IMR-90 (cell line): ENCODE measurements around the gene TRAF7. TPM values are rescaled to one million over a fixed set of nuclear protein-coding genes. Genes with fewer than 3 reads are reported as not detected.

Experiments
- ATAC-seq: fragments of 200-7000 bp; cut with Tn5 transposase; 2 replicates; pipeline ENCODE4 v1.9.1; 2020; ENCODE audit warnings: low read depth, mild to moderate bottlenecking, moderate library complexity
- BruUV-seq: library from RNA; stranded (reverse); fragments of 400-500 nt; replicated peaks from 2 replicates; lab custom pipeline; 2021; lab: Mats Ljungman, UMichigan
- CTCF ChIA-PET: fragments of 300-600 bp; formaldehyde crosslinking; extraction: SDS; loops from one replicate; lab custom pipeline; 2021; ENCODE audit warnings: antibody characterized with exemption; lab: Yijun Ruan, JAX
- POLR2A ChIA-PET: fragments of 300-600 bp; sonication (Branson Sonifier 250); formaldehyde crosslinking; loops from one replicate; lab custom pipeline; 2022; ENCODE audit warnings: antibody characterized with exemption; ENCODE audit not compliant: unreplicated experiment; lab: Charles Lee
- DNase-seq: peaks from one replicate; pipeline ENCODE4 v3.0.0; 2013
- H2AFZ ChIP-seq: replicated peaks from 2 replicates; pipeline ENCODE3; 2013; ENCODE audit warnings: low read length, mild to moderate bottlenecking; ENCODE audit not compliant: poor library complexity
- H2AK5ac ChIP-seq: 2 replicates; pipeline ENCODE4 v1.6.1; 2013; ENCODE audit warnings: low read depth, low read length, inconsistent platforms
- H2AK9ac ChIP-seq: replicated peaks from 2 replicates; pipeline ENCODE3; 2013; ENCODE audit warnings: mild to moderate bottlenecking, low read depth, low read length, moderate library complexity; ENCODE audit not compliant: poor library complexity
- H2BK120ac ChIP-seq: 2 replicates; pipeline ENCODE4 v1.6.1; 2013; ENCODE audit warnings: low read depth, low read length, inconsistent platforms
- H2BK15ac ChIP-seq: 3 replicates; pipeline ENCODE4 v1.6.1; 2013; ENCODE audit warnings: low read depth, low read length, inconsistent platforms
- H2BK20ac ChIP-seq: 2 replicates; pipeline ENCODE4 v1.6.1; 2013; ENCODE audit warnings: low read depth, mild to moderate bottlenecking, inconsistent platforms, low read length, moderate library complexity
- H2BK5ac ChIP-seq: 2 replicates; pipeline ENCODE4 v1.6.1; 2013; ENCODE audit warnings: mild to moderate bottlenecking, low read depth, low read length, inconsistent platforms; ENCODE audit not compliant: poor library complexity, severe bottlenecking
- H3K14ac ChIP-seq: replicated peaks from 2 replicates; pipeline ENCODE4 v1.6.1; 2013; ENCODE audit warnings: low read depth, low read length, inconsistent platforms
- H3K18ac ChIP-seq: 2 replicates; pipeline ENCODE4 v1.6.1; 2013; ENCODE audit warnings: low read depth, low read length, control low read depth
- H3K23ac ChIP-seq: 2 replicates; pipeline ENCODE4 v1.6.1; 2013; ENCODE audit warnings: low read depth, low read length, inconsistent platforms
- H3K27ac ChIP-seq: 2 replicates; pipeline ENCODE4 v1.5.1; 2013; ENCODE audit warnings: mild to moderate bottlenecking, control low read depth, low read length; ENCODE audit not compliant: insufficient read depth
- H3K27me3 ChIP-seq: 2 replicates; pipeline ENCODE4 v1.6.1; 2013; ENCODE audit warnings: low read length; ENCODE audit not compliant: control insufficient read depth, insufficient read depth
- H3K36me3 ChIP-seq: 2 replicates; pipeline ENCODE4 v1.6.1; 2013; ENCODE audit warnings: low read length, mixed read lengths; ENCODE audit not compliant: control insufficient read depth, insufficient read depth
- H3K4ac ChIP-seq: 2 replicates; pipeline ENCODE4 v1.6.1; 2013; ENCODE audit warnings: low read depth, low read length, inconsistent platforms
- H3K4me1 ChIP-seq: 2 replicates; pipeline ENCODE4 v1.6.1; 2013; ENCODE audit warnings: low read length, mixed read lengths; ENCODE audit not compliant: control insufficient read depth, insufficient read depth
- H3K4me2 ChIP-seq: 2 replicates; pipeline ENCODE4 v1.6.1; 2013; ENCODE audit warnings: low read depth, mild to moderate bottlenecking, control low read depth, low read length, moderate library complexity
- H3K4me3 ChIP-seq: 2 replicates; pipeline ENCODE4 v1.5.1; 2013; ENCODE audit warnings: low read depth, mild to moderate bottlenecking, control low read depth, low read length, moderate library complexity; ENCODE audit not compliant: insufficient read depth
- H3K56ac ChIP-seq: 2 replicates; pipeline ENCODE4 v1.6.1; 2013; ENCODE audit warnings: low read length, inconsistent platforms; ENCODE audit not compliant: insufficient read depth; ENCODE audit errors: extremely low read depth
- H3K79me1 ChIP-seq, 2 experiments: 2 replicates each; pipeline ENCODE4 v1.6.1; 2013; ENCODE audit warnings: low read length in 2 of 2, inconsistent platforms in 1 of 2, low read depth in 1 of 2
- H3K9ac ChIP-seq: 2 replicates; pipeline ENCODE4 v1.6.1; 2013; ENCODE audit warnings: low read depth, low read length, control low read depth
- H3K9me1 ChIP-seq: 2 replicates; pipeline ENCODE4 v1.6.1; 2013; ENCODE audit warnings: low read length, inconsistent platforms; ENCODE audit not compliant: insufficient read depth
- H3K9me3 ChIP-seq: 2 replicates; pipeline ENCODE4 v1.6.1; 2013; ENCODE audit warnings: low read length; ENCODE audit not compliant: control insufficient read depth, insufficient read depth
- H4K20me1 ChIP-seq: 2 replicates; pipeline ENCODE4 v1.6.1; 2013; ENCODE audit warnings: low read length, inconsistent platforms; ENCODE audit not compliant: insufficient read depth
- H4K5ac ChIP-seq: 2 replicates; pipeline ENCODE4 v1.6.1; 2013; ENCODE audit warnings: mild to moderate bottlenecking, low read depth, low read length, control low read depth
- H4K8ac ChIP-seq, 2 experiments: 2 replicates each; pipeline ENCODE4 v1.6.1; 2013; ENCODE audit warnings: low read depth in 2 of 2, low read length in 2 of 2, control low read depth in 1 of 2, inconsistent platforms in 1 of 2
- H4K91ac ChIP-seq: 2 replicates; pipeline ENCODE4 v1.6.1; 2013; ENCODE audit warnings: low read depth, low read length, inconsistent platforms; ENCODE audit not compliant: insufficient read depth
- CHD1 ChIP-seq: IDR thresholded peaks from 2 replicates; pipeline ENCODE4 v1.6.1; 2012; ENCODE audit warnings: low read depth, low read length, improper control_type of control experiment
- CTCF ChIP-seq: conservative IDR thresholded peaks from 2 replicates; pipeline ENCODE4 v1.5.1; 2012; ENCODE audit warnings: mild to moderate bottlenecking, low read depth, low read length, improper control_type of control experiment
- RFX5 ChIP-seq: IDR thresholded peaks from 2 replicates; pipeline ENCODE4 v1.8.0; 2012; ENCODE audit warnings: low read depth, mild to moderate bottlenecking, low read length, moderate library complexity
- WGBS, 2 experiments: methylation state at CpG; one replicate each; pipeline versions ENCODE4 v1.1.5 to v1.1.7; 2013; ENCODE audit warnings: missing lambda C conversion rate in 2 of 2; ENCODE audit not compliant: insufficient read length in 1 of 2; ENCODE audit errors: extremely low coverage in 2 of 2; 5-methylcytosine and 5-hydroxymethylcytosine counted together
- dilution Hi-C: fragments of 300-500 bp; cut with HindIII; formaldehyde crosslinking; loops from one replicate; pipeline ENCODE4 v1.14.3; 2018; ENCODE audit warnings: low sequenced_read_pairs; ENCODE audit not compliant: unreplicated experiment
- in situ Hi-C: fragments of 300-500 bp; cut with MboI; formaldehyde crosslinking; loops from 3 replicates; pipeline ENCODE4 v1.14.3; 2019; ENCODE audit warnings: low sequenced_read_pairs, inconsistent platforms, mixed read lengths
- intact Hi-C: fragments of 100-400 bp; cut with micrococcal nuclease; formaldehyde crosslinking; loops from 2 replicates; pipeline ENCODE4 v1.10.0; 2022
- polyA plus RNA-seq, 3 experiments: library from polyadenylated mRNA; depleted of rRNA; stranded (reverse); fragments of >200 nt; gene quantifications; 2 replicates each; pipeline ENCODE4 v1.2.3, GENCODE V29; 2012; ENCODE audit warnings: low replicate concordance in 1 of 3
- total RNA-seq: library from RNA; depleted of rRNA; stranded (reverse); fragments of >200 nt; gene quantifications from 2 replicates; pipeline ENCODE4 v1.2.3, GENCODE V29; 2012

The TRAF7 gene
- total and polyA plus RNA-seq, 2 of the 4 experiments (the other 2 are of a cell fraction): 29.6 to 52.6 TPM

- Histone ChIP-seq H2AK5ac (no peak overlapping the region), H3K4me1 (no peaks in the 10 kb centered on the region), H2AK9ac (no peak overlapping the region), H3K18ac (no peak overlapping the region), H3K4me2 (no peak overlapping the region), H3K9me1 (no peaks in the 10 kb centered on the region), H3K56ac (no peak overlapping the region), H3K9ac (no peak overlapping the region), H2BK120ac (no peak overlapping the region), H2BK20ac (no peak overlapping the region), H3K79me1 (no peaks in the 10 kb centered on the region), H4K5ac (no peak overlapping the region), H2BK15ac (no peak overlapping the region), H4K91ac (no peak overlapping the region), H3K14ac (no peak overlapping the region), H3K27ac (no peak overlapping the region), H3K36me3 (peaks cover 56% of the 10 kb centered on the region), H3K4me3 (no peak overlapping the region), H4K20me1 (no peaks in the 10 kb centered on the region; the same call in 1 of the 2 replicates), H4K8ac (no peak overlapping the region), H3K23ac (no peak overlapping the region), H3K27me3 (no peaks in the 10 kb centered on the region), H2AFZ (no peak overlapping the region), H3K9me3 (no peaks in the 10 kb centered on the region), H2BK5ac (no peak overlapping the region), H3K4ac (no peak overlapping the region)
- WGBS, 2 experiments: 95% methylated on average over 8 of the region's 10 CpGs; no CpG with 5 or more reads in 1 of the 2 experiments
- no TSS peak for BruUV-seq
- in situ Hi-C loops (no loop called here), dilution Hi-C loops (no loop called here), intact Hi-C loops (no loop called here)
- no peak for ATAC-seq
- no peak for DNase-seq
- ChIA-PET POLR2A (no interaction called here), CTCF (no interaction called here)
- no peak for TF ChIP-seq CTCF
- TF ChIP-seq CHD1: no peak
- TF ChIP-seq RFX5: no peak
Observed at GRCh38 chr16:2175454-2175853, 19.9 kb downstream of the TRAF7 start.
